ENCODE results near the gene EIF2AK3.

EIF2AK3 gene

GRCh38 chr2:88537640-88538039 lies 89.6 kb downstream of the EIF2AK3 start:
- DNase-seq, result no peak

GRCh38 chr2:88530081-88530480 lies 97.2 kb downstream of the EIF2AK3 start:
- no peak for DNase-seq

GRCh38 chr2:88521445-88522073 lies 105.7 kb downstream of the EIF2AK3 start:
- no peak for DNase-seq

- no peak for DNase-seq
Observed at GRCh38 chr2:88517759-88518201, 109.5 kb downstream of the EIF2AK3 start.
